ENCODE data around the gene FIBCD1.

DNA sequence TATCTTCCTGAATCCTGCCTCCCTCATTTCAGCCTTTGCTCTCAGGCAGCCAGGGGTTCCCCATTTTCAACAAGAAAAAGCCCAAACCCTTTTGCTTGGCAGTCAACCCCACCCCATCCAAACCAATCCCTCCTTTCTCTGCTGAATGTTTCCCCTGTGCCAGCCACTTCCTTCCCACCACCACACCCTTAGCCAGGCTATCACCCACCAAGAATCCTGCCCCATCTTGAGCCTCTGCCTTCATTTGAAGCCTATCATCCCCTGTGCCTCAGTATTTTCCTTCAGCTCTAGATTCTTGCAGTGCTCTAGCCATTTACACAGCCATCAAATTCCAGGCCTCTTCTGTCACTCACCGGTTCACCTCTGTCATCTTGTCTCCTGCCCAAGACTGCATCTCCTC is 15.3 kb upstream of the FIBCD1 start:
- no peak for TF ChIP-seq POLR2A (IDR thresholded peaks at IDR 0.05)
- TF ChIP-seq, protein P1, sequence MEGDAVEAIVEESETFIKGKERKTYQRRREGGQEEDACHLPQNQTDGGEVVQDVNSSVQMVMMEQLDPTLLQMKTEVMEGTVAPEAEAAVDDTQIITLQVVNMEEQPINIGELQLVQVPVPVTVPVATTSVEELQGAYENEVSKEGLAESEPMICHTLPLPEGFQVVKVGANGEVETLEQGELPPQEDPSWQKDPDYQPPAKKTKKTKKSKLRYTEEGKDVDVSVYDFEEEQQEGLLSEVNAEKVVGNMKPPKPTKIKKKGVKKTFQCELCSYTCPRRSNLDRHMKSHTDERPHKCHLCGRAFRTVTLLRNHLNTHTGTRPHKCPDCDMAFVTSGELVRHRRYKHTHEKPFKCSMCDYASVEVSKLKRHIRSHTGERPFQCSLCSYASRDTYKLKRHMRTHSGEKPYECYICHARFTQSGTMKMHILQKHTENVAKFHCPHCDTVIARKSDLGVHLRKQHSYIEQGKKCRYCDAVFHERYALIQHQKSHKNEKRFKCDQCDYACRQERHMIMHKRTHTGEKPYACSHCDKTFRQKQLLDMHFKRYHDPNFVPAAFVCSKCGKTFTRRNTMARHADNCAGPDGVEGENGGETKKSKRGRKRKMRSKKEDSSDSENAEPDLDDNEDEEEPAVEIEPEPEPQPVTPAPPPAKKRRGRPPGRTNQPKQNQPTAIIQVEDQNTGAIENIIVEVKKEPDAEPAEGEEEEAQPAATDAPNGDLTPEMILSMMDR (IDR thresholded peaks at IDR 0.05) = no peak
